Large intestine (tissue), 3 donors: ENCODE measurements around the gene SERTAD4. TPM values are rescaled to one million over a fixed set of nuclear protein-coding genes. Genes with fewer than 3 reads are reported as not detected.

Experiments used
- DNase-seq, 2 donors: peaks; one replicate each; pipeline versions ENCODE4 v3.0.0 to v3.0.0-alpha.2; 2013
- H3K27ac ChIP-seq: one replicate; pipeline ENCODE4 v1.5.1; 2013; ENCODE audit warnings: low read length
- H3K27me3 ChIP-seq: 2 replicates; pipeline ENCODE4 v1.6.1; 2013; ENCODE audit warnings: low read length; ENCODE audit not compliant: control insufficient read depth, insufficient read depth
- H3K36me3 ChIP-seq: 2 replicates; pipeline ENCODE4 v1.6.1; 2013; ENCODE audit warnings: low read length; ENCODE audit not compliant: control insufficient read depth, insufficient read depth
- H3K4me1 ChIP-seq: one replicate; pipeline ENCODE4 v1.6.1; 2013; ENCODE audit warnings: low read length; ENCODE audit not compliant: control insufficient read depth, insufficient read depth
- H3K4me3 ChIP-seq: one replicate; pipeline ENCODE4 v1.5.1; 2013; ENCODE audit warnings: low read length
- H3K9me3 ChIP-seq: one replicate; pipeline ENCODE4 v1.6.1; 2013; ENCODE audit warnings: mild to moderate bottlenecking, low read depth, low read length, moderate library complexity; ENCODE audit not compliant: control insufficient read depth
- WGBS: methylation state at CpG from one replicate; pipeline ENCODE4 v1.1.5; 2013; ENCODE audit warnings: low lambda C conversion rate; ENCODE audit not compliant: insufficient coverage; 5-methylcytosine and 5-hydroxymethylcytosine counted together
- polyA plus RNA-seq: library from polyadenylated mRNA; unstranded; fragments of 120-200 nt; gene quantifications from one replicate; pipeline ENCODE4 v1.2.1, GENCODE V29; 2013

The SERTAD4 gene
- polyA plus RNA-seq, 1 donor, result 2.2 TPM

GRCh38 chr1:210207597-210208450 lies 24.8 kb upstream of the SERTAD4 start:
- Histone ChIP-seq H3K4me3 (no peak overlapping the region), H3K36me3 (no peaks in the 10 kb centered on the region), H3K9me3 (no peaks in the 10 kb centered on the region), H3K4me1 (no peaks in the 10 kb centered on the region), H3K27me3 (peaks cover 2% of the 10 kb centered on the region), H3K27ac (no peak overlapping the region)
- no peak for DNase-seq
- 100% methylated on average over 1 of the region's 2 CpGs for WGBS

GRCh38 chr1:210213335-210213734 lies 19.3 kb upstream of the SERTAD4 start:
- no peak for DNase-seq
- H3K4me1 ChIP-seq, result no peaks in the 10 kb centered on the region
- H3K4me3 ChIP-seq, result no peak overlapping the region
- H3K9me3 ChIP-seq, result no peaks in the 10 kb centered on the region
- no peaks in the 10 kb centered on the region for H3K36me3 ChIP-seq
- H3K27ac ChIP-seq, result no peak overlapping the region
- WGBS, result no CpG with 5 or more reads among the region's 8 CpGs
- peaks cover 4% of the 10 kb centered on the region for H3K27me3 ChIP-seq

GRCh38 chr1:210214573-210215409 lies 17.8 kb upstream of the SERTAD4 start:
- WGBS, result no CpG with 5 or more reads among the region's 4 CpGs
- Histone ChIP-seq H3K9me3 (no peaks in the 10 kb centered on the region), H3K4me1 (no peaks in the 10 kb centered on the region), H3K27ac (no peak overlapping the region), H3K4me3 (no peak overlapping the region), H3K27me3 (peaks cover 4% of the 10 kb centered on the region), H3K36me3 (no peaks in the 10 kb centered on the region)
- DNase-seq, result no peak

- no CpG with 5 or more reads among the region's 5 CpGs for WGBS
- peaks cover 2% of the 10 kb centered on the region for H3K27me3 ChIP-seq
- H3K36me3 ChIP-seq, result no peaks in the 10 kb centered on the region
- no peaks in the 10 kb centered on the region for H3K4me1 ChIP-seq
- no peak for DNase-seq
- H3K4me3 ChIP-seq, result no peak overlapping the region
- no peaks in the 10 kb centered on the region for H3K9me3 ChIP-seq
- no peak overlapping the region for H3K27ac ChIP-seq
These were observed 15.1 kb upstream of the SERTAD4 start for GRCh38 chr1:210217482-210217881.

- peaks cover 2% of the 10 kb centered on the region for H3K27me3 ChIP-seq
- no CpG with 5 or more reads among the region's 4 CpGs for WGBS
- H3K9me3 ChIP-seq, result no peaks in the 10 kb centered on the region
- H3K36me3 ChIP-seq, result no peaks in the 10 kb centered on the region
- no peaks in the 10 kb centered on the region for H3K4me1 ChIP-seq
- no peak overlapping the region for H3K4me3 ChIP-seq
- DNase-seq, result no peak
- no peak overlapping the region for H3K27ac ChIP-seq
These were observed 14.5 kb upstream of the SERTAD4 start for GRCh38 chr1:210218047-210218446.

GRCh38 chr1:210222340-210223006 lies 10.1 kb upstream of the SERTAD4 start:
- H3K36me3 ChIP-seq, result no peaks in the 10 kb centered on the region
- H3K4me1 ChIP-seq, result no peaks in the 10 kb centered on the region
- no peak overlapping the region for H3K27ac ChIP-seq
- no peak for DNase-seq
- WGBS, result 10% methylated on average over 2 of the region's 6 CpGs
- H3K27me3 ChIP-seq, result peaks cover 10% of the 10 kb centered on the region
- H3K9me3 ChIP-seq, result no peaks in the 10 kb centered on the region
- H3K4me3 ChIP-seq, result no peak overlapping the region

GRCh38 chr1:210223226-210223904 lies 9.2 kb upstream of the SERTAD4 start:
- DNase-seq, result no peak
- no peak overlapping the region for H3K27ac ChIP-seq
- 40% methylated on average over 2 of the region's 5 CpGs for WGBS
- H3K9me3 ChIP-seq, result no peaks in the 10 kb centered on the region
- no peaks in the 10 kb centered on the region for H3K36me3 ChIP-seq
- H3K4me1 ChIP-seq, result no peaks in the 10 kb centered on the region
- H3K4me3 ChIP-seq, result no peak overlapping the region
- H3K27me3 ChIP-seq, result peaks cover 16% of the 10 kb centered on the region

- WGBS, result no CpG with 5 or more reads among the region's 1 CpG
- H3K36me3 ChIP-seq, result no peaks in the 10 kb centered on the region
- DNase-seq, result no peak
- H3K4me1 ChIP-seq, result peaks cover under 1% of the 10 kb centered on the region
- peaks cover 43% of the 10 kb centered on the region for H3K27me3 ChIP-seq
- H3K9me3 ChIP-seq, result peaks cover under 1% of the 10 kb centered on the region
- no peak overlapping the region for H3K27ac ChIP-seq
- H3K4me3 ChIP-seq, result no peak overlapping the region
These were observed 4.4 kb upstream of the SERTAD4 start for GRCh38 chr1:210228158-210228557.

- Histone ChIP-seq H3K36me3 (no peaks in the 10 kb centered on the region), H3K9me3 (peaks cover 6% of the 10 kb centered on the region), H3K4me1 (peaks cover 9% of the 10 kb centered on the region), H3K4me3 (no peak overlapping the region), H3K27ac (no peak overlapping the region), H3K27me3 (peaks cover 62% of the 10 kb centered on the region)
- no peak for DNase-seq
These were observed 2.4 kb upstream of the SERTAD4 start for GRCh38 chr1:210230149-210230695.
